Hematopoietic multipotent progenitor cell treated with erythropoietin and hydrocortisone succinate and interleukin-3 and kit ligand, for 15 days (in vitro differentiated cells): ENCODE measurements around the gene CTNNA3.

Experiments used
- DNase-seq: peaks from one replicate; pipeline ENCODE4 v3.0.0-alpha.2; 2015; ENCODE audit warnings: low spot score

The CTNNA3 gene

DNA sequence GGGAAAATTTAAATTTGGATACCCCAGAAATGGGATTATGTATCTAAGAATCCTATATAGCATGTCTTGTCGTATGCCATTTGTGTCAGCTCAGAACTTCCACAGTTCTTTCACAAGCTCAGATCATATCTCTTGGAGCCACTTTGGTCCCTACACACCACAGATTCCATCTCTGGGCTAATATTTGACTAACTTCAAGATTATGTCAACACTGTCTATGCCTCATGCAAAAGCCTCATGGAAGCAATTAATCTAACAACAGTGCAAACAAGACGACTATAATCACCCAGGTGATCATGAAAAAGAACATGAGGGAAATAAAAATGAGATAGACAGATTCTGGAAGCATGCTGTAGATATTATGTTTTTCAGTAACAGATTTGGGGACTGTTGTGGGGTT is 581.0 kb downstream of the CTNNA3 start:
- no peak for DNase-seq

DNA sequence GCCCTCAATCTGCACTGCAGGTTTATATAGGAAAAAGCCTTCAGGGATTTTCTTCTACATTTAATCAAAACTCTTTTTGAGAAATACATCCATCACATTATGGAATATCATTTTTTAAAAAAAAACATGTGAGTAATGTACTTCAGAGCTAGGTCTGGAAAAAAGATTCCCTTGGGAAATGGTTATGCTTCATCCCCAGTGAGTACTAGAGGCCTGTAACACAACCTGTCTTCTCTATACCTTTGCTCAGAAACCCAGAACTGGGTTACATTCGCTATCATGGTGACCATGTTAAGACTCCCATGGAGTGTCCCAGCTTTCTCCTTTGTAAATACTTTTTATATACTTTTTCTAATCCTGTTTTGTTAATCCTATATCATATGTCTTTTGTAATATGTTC is 583.2 kb downstream of the CTNNA3 start:
- DNase-seq, result no peak

DNA sequence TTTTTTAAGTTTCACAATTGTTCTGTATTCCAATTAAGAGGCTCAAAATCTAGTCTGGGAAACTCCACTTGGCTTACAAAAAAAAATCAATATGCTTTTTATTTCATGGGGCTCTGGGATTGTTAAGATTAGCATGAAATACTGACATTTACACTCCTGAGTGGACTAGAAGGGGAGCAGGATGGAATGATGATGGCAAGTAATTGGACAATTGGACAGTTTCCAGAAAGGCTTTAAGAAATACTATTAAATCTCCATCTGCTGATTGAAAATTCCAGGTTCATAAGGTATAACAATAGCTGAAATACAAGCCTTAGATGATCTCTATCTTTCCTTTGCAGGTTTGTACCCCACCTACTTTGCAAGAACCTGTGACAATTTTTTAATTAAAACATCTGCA is 585.7 kb downstream of the CTNNA3 start:
- no peak for DNase-seq

DNA sequence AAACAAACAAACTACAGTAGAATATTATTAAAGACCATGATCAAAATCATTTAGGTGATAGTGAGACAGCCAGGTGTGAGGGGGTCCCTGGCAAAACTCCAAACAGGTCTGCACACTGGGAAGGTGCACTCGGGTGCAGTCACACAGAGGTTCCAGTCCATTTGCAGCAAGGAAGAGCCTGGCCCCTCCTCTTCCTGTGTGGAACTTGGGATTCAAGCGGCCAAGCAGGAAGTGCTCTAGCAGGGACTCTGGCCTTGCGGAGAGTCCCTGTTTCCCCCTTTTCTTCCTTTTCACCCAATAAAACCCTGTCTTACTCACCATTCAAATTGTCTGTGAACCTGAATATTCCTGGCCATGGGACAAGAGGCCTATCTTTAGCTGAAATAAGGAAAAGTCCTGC is 588.3 kb downstream of the CTNNA3 start:
- no peak for DNase-seq

DNA sequence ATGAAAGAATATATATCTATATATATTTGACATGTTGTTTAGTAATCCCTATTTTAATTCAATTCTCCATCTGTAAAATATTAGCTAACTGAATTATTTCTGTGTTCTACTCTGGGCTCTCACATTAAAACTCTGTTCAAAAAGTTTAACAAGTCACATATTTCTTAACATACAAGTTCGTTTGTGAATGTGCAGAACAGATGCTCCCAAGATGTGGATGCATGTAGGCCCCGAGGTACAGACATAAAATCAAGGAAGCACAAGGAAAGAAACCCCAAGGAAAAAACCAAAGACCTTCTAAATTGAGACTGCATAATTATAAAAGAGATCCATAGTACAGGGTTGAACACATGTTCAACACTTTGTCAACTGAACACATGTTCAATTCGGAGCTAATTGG is 595.0 kb downstream of the CTNNA3 start:
- DNase-seq, result no peak

DNA sequence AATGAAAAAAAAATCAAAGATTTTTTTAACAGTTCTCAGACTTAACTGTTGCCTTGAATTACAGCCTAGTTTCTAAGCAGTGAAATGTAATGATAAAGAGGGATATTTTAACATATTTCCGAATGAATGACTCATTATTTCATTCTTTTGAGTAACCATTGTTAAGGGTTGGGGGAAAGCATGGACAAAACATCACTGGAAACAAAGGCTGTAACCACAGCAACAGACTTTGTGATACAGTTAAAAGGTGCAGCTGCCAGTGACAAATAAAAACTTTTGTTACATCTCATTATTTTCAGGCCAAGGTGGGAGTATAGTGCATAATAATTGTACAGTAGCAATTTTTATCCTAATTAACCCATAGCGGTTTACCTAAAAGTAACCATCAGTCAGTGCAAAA is 597.5 kb downstream of the CTNNA3 start:
- no peak for DNase-seq

DNA sequence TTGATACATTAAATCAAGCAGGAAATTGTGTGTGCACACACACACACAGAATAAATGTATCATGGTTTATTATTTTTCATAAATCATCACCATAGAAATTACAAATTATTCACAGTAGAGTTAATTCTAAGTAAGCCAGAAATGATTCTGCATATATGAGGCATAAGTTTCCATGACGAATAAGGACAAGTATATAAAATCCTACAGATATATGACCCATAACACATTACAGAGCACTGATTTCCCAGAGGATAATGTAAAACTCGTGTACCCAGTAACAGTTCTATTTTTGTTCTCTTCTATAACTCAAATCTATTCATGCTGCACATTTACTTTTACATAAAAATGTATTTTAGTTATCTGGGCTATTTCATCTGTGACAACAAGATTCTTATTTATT is 600.5 kb downstream of the CTNNA3 start:
- DNase-seq, result no peak

DNA sequence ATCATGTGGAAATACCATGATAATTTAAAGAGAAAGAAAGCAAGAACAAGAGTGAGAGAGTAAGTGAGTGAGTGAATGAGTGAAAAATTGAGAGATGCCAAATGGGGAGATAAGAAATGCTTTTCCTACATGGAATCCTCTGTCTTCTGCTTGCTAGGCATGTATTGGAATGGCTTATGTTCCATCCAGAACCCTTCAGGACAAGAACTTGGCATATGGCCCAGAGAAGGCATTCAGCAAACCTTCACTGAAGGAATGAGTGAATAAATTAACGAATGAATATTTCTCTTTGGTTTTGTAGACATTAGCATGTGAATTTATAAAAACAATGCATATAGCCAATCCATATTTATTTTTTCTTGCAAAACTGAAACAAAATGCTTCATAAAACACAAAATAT is 608.0 kb downstream of the CTNNA3 start:
- DNase-seq, result no peak

DNA sequence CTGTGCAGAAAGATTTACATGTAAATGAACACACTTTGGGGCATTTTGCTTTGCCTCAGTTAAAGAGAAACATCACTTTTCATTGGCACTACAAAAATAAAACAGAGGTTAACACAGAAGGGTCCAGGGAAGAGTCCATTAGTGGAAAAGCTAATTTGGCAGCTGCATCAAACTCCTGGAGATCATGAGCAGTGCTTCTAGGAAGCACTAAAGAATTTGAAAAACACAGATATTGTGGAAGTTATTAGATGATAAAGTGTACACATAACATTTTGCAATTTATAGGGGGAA is 608.9 kb downstream of the CTNNA3 start:
- DNase-seq, result no peak

DNA sequence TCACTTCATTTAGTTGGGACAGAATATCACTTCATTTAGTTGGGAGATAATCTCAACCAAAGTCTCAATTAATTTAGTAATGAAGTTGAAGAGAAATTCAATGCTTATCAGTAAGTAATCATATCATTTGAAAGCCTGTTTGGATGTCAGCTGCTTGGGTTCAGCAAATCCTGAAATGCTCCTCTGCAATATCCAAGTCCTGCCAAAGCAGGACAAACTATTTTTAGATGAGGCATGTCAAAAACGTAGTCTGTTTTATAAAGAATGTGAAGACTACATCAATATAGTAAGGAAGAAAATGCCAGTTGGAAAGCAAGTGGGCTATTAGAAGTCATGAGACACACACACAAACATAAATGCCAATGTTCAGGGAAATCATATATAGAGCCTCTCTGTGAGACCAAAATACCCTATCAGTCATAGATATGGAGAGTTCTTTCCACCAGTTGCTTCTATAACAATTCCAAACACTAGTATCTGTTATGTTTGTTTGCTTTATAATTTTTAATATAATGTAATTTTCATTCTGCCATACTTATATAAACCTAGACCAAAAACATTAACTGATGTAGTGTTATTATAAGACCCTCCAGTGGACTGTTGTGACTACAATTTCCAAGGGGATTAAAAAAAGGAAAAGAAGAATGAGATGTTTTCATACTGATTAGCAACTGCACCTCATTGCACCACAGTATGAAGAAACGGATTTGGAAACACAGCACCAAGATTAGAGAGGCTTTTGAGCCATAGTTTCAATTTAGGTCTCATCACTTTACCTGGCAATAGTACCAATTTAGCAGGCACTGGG is 609.5 kb downstream of the CTNNA3 start:
- DNase-seq, result no peak

DNA sequence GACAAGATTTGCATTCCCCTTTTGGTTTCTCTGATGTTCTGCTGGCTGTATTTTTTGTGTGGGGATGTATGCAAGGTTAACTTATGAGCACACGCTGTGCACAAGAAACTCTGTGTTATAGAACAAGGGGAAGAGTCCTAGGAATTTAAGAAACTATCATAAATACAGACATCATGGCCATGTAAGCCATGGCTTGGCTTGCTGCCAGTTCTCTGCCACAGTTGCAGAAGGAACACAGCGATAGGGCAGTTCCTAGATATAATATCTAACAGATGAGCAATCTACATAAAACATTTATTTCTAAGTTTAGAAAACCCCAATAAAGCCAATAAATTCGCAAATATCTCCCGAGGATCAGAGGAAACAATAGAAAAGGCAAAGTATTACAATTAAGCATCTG is 616.9 kb downstream of the CTNNA3 start:
- DNase-seq, result peak; percentile 6

DNA sequence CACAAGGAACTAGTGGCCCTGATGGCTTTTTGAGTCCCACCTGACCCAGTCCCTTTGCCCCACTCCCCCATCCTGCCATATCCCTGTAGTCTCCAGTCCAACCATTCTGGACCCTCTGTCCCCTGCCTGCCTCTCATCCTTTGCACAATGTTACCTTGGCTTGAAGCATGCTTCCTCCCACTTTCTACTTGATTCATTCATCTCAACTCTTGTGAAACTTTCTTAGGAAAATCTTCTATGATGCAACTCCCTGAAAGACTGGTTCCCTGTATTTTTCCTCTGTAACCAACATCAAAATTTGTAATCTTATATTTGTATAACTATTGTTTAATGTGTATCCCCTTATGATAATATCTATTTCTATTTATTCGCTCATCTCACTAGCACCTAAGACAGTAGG is 618.6 kb downstream of the CTNNA3 start:
- no peak for DNase-seq

DNA sequence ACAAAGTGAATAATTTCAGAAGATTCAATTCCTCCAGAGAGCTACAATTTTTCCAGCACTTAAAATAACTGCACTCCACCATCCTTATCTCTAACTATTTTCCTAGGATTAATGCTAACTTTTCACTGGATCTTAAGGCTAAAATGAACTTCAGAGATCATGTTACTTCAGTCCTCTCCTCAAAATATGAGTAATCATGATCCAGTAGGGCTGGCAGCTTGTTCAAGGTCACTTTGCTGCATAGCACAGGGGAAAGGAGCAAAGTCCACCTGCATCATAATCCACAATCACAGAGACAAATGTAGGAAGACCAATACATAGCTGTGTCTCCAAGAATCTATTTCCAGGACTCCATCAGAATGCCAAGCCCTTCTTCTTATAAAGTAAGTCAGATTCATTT is 619.9 kb downstream of the CTNNA3 start:
- DNase-seq, result no peak

DNA sequence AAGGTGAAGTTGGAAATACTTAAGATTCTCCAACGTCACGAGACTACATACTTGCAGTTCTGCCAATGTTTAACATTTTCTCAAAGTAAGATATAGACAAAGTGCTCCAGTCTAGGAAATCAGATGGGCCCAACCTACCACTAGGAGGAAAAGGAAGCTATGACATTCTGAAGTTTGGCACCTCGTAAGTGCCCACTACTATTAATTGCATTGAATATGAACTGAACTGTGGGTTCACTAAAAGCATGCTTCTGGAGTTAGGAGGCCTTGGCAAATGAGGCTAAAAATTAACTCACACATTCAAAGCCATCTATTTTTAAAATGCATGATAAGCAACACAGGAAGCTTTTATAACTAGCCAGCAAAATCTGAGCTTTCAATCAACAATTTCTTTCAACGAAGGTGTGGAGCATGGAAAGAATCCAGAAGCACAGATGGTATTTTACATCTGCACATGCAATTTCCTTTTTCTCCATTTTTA is 620.5 kb downstream of the CTNNA3 start:
- DNase-seq, result no peak

DNA sequence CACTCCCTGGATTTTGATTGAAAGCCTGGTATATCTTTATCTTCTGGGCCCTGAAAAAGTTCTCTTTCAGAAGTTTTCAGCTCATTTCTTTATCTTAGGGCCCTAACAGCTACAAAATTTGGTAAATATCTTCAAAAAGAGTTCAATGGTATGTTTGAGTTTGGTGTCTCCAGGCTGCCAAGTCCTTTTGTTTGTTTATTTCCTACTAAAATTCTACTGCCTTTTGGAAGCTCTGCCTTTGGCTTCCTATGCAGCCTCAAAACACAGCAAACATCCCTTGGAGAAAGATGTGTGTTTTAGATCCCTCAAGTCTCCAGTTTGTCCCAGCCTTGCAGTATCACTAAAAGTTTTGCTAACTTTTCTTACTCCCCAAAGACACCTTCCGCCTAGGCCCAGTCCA is 623.3 kb downstream of the CTNNA3 start:
- no peak for DNase-seq

DNA sequence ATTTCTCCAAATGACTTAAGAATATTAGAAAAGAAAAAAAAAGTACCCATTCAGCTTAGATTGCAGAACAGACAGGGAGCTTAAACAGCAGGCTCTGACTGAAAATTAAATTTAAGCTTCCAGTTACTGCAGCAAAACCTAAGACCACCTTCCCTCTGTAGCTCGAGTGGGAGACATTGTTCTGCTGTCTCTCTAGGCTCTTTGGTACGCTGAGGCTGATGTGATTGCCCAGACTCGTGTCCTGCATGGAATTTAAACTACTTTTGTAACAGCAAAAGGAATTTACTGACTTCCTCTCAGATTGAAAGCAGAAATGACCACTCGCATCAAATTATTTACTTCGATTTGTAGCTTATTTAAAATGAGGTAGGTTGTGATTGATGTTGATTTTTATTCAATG is 645.6 kb downstream of the CTNNA3 start:
- DNase-seq, result no peak

DNA sequence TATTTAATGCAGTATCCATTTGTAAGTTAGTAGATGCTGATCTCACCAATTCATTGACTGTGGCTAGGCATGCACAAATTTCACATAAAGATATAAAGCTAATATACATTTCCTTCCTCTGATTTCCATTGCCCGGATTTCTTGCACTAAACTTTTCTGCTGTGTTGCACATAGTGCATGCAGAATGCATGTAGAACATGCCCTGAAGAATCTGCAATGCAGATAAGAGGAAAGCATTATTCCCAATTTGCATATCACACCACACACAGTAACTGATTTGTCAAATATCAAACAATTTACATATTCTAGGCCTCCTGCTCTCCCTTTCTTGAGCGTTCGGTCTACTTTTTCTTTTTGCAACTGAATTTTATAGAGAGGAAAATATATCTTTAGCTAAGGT is 646.0 kb downstream of the CTNNA3 start:
- no peak for DNase-seq

DNA sequence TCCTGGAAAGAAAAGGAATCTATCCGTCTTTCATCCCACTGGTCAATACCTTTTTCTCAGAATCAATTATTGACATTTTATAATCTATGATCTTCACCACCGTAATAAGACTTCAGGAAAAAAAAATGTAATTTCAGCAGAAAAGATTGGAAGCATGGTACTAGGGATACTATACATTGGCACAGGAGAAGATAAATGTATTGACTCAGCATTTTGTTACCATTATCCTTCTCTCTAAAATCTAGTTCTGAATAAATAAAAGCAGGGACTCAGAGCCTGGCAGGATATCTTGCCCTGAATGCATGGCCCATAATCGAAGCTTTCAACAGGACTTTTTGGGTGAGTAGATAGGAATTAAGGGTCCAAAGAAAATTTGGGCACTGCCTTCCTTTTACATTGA is 649.5 kb downstream of the CTNNA3 start:
- DNase-seq, result no peak

DNA sequence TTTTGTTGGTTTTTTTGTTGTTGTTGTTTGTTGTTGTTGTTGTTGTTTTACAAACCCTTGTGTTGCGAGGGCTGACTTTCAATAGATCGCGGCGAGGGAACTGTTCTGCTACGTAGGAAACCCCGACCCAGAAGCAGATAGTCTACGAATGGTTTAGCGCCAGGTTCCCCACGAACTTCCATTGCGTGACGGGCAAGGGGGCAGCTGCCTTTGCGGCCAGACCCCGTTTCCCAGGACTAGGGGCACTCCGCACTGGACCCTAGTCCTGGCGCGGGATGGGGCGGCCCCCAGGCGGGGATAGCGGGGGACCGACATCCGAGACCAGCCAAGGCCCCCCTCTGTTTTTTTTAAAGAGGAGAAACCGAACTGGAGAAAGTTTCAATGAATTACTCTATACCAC is 650.6 kb downstream of the CTNNA3 start:
- no peak for DNase-seq

DNA sequence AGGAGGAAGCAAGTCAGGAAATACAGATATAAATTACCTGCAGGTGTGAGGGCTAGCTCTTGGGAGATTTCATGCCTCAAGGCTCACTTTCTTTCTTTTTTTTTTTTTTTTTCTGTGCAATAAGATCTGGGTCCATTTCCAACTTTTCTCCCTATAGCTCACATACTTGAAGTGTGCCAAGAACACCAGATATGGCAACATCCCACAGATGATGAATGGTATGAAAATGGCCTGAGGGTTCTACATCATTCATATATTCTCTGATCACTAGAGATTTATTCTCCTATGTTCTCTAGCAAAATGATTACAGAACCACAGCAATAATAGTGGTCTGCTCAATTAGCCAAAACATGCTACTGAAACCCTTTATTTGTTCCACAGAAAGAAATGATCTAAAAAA is 653.0 kb downstream of the CTNNA3 start:
- DNase-seq, result no peak

DNA sequence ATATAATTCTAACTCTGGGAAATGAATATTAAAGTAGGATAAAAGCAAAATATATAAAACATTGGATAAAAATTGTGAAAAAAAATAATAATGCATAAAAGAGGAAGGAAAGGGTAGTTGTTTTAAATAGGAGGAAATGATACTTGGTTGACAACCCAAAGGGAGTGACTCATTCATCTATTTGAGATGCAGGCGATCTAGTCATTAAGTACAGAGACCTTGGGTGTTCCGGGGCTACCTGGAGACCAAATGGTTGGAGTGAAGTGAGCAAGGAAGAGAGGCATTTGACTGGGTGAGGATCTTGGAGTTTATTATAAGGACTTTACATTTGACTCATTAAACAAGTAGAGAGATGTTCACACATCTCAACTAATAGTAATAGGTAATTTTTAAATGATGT is 659.2 kb downstream of the CTNNA3 start:
- no peak for DNase-seq

DNA sequence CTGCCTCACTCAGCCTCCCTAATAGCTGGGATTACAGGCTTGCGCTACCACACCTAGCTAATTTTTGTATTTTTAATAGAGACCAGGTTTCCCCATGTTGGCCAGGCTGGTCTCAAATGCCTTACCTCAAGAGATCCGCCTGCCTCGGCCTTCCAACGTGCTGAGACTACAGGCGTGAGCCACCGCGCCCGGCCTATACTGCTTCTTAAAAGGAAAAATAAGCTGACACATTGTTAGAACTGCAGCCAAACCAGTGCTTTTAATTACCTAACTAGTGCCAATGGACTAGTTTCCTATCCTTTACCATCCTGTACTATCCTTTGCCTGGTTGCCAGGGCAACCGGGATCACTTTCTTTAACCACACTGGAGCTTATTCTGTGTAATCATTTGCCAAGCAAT is 662.1 kb downstream of the CTNNA3 start:
- DNase-seq, result no peak

DNA sequence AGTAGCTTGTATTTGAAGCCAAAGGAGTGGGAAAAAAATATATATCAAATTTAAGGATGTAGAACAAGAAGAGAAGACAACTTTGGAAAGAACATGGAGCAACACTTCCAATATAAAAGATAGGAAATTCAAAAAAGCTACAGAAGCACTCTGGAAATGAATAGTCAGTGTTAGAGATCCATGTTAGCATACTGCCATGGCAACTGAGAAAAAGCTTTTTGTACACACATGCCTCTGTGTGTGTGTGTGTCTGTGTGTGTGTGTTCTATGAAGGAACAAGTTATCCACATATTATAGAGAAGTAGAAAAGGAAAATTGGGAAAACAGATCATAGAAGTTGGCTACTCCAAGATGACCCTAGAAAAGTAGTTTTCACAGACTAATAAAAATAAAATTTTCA is 673.9 kb downstream of the CTNNA3 start:
- DNase-seq, result no peak

DNA sequence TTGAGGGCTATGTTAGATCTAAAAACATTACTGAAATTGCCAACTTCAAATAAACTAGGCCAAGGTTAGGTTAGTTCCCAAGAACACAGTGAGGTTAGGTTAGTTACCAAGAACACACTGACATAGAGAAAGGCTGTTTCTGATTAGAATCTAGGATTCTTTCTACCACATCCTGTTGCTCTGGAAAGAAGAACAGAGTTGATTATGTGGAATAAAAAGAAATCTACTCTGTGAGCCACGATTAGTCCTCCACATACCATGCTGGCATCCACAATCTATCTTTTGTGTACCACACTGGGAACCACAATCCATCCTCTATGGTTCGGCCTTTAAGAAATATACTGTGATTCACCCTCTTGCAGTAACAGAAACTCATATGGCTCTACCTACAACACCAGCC is 678.8 kb downstream of the CTNNA3 start:
- DNase-seq, result no peak

DNA sequence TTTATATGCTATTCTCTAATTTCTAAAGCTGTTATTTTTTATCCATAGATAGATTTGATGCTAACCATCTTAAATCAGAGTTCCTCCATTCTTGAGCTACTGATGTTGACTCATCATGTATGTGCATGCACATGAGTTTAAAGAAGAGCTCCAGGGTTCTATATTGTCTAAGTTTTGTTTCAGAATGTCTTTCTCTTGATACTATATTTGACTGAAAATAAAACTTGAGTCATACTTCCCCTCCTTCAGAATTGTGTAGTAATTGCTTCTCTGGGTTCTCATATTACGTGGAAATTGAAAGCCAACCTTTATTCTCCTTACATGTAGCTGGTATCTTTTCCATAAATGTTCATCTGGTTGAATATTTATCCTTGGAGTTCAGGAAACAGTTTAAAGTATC is 680.8 kb downstream of the CTNNA3 start:
- no peak for DNase-seq
